ENCODE measurements around the gene MTHFD1L.
A peak's percentile ranks its signal among the peaks of the same experiment; 100 is the strongest.

MTHFD1L gene

DNA sequence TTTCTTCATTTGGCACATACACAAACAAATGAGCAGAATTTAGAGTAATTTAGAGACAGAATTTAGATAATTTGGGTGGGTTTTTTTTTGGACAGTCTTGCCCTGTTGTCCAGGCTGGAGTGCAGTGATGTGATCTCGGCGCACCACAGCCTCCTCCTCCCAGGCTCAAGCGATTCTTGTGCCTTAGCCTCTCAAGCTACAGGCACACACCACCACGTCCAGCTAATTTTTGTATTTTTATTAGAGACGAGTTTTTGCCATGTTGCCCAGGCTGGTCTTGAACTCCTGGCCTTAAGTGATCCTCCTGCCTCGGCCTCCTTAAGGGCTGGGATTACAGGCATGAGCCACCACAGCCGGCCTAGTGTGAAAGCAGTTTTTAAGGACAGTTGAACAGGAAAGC is 127.8 kb downstream of the MTHFD1L start:
- no peak for DNase-seq

DNA sequence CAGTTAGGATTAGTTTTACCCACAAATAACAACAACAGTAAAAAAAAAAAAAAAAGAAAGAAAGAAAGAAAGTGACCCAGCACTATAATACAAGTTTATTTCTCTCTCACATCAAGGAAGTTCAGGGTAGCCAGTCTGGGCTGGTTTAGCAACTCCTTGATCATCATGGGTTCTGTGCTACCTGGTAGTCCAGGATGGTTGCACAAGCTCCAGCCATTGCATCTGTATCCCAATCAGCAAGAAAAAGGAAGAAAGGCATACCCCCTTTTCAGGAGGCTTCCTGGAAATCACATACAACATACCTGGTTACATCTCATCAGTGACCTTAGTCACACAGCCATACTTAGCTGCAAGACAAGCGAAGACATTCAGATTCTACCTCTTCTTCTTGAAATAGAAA is 128.5 kb downstream of the MTHFD1L start:
- DNase-seq = no peak

DNA sequence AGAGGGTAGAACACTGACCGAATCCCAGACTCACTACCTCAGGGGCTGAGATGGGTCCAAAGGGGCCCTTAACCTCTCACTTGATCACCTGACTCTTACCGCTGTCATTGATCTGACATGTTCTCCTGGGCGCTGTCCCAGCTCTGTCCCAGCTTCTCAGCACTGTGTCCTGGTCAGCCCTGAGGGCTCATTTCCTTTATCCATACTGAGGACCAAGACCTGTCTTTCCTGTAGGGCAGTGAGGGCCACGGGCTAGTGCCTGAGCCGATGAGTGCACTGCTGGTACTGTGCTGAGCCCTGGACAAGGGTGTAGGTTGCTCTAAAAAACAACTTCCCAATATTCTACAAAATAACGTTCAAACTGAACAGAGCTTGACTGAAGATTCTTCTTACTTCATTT is 131.5 kb downstream of the MTHFD1L start:
- no peak for DNase-seq

DNA sequence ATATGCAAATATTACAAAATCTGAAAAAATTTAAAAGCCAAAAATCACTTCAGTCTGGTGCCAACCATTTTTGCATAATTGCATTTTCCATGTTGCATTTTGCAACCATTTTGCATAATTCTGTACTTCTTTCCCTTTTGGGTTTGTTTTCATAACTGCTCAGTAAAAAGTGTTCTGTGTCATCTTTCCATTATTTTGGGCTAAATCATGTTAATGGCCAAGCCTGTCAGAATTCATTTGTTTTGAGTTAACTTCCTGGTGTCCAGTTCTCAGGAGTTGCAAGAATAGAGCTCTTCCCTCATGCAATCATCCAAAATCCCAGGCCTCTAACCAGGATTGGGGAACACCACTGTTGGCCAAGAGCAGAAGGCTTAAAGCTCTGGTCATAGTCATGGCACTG is 133.6 kb downstream of the MTHFD1L start:
- DNase-seq = no peak

DNA sequence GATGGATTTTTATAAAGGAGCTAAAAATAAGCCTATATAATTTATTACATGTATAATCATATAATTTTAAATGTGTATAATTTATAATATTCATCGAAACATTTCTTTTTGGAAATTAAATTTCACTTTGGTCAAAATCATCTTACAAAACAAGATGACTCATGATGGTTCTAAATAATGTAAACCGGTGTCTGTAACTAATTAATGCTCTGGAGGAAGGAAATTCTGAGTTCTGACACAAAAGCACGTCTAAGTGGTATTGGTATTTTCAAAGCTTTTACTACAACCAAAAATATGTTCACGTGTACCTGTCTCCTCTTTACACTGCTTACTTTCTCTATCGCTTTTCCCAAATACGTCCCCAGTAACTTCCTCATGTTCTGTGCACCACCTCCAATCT is 134.1 kb downstream of the MTHFD1L start:
- no peak for DNase-seq

DNA sequence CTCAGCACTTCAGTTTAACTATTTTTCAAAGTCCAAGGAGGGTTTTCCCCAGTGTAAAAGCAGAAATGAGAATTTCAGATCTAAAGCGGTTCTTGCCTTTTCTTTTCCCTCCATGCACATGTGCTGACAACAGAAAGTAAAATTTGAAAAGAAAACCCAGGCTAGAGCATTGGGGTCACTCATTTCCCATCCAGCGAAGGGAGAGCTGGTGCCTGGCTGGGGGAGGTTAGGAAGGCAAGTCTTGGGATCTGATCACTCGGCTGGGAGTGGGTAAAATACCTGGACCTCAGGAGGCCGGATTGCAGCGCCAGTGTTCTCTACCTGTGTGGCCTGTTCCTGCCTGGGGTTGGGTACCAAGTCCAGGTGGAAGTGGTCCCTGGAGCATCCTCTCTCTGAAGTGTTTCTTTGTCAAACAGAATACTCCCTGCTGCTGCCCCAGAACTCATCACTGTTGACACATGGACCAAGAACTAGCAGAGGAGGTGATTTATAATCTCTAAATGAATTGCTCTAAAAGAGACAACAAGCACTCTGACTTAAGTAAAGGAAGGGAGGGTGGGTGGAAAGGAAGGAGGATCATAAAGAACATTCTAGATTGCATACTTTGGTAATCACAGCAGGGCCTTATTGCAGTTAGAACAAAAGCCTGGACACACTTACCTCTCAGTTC is 136.0 kb downstream of the MTHFD1L start:
- DNase-seq = no peak

DNA sequence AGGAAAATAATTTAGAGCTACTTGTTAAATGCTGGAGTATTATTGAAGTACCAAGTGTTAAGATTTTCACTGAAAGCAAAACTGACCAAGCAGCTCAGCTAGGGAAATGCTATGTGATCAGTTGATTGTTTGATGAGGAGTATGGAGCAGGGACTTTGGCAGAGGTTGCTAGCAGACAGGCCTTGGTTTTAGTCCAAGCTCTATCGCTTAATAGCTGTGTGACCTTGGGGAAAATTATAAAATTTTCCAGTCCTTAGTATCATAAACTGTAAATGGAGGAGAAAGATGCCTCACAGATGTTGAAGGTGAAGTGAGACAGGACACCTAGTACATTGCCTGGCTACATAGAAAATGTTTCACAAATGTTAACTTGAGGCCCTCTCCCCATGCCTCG is 136.6 kb downstream of the MTHFD1L start:
- no peak for DNase-seq

DNA sequence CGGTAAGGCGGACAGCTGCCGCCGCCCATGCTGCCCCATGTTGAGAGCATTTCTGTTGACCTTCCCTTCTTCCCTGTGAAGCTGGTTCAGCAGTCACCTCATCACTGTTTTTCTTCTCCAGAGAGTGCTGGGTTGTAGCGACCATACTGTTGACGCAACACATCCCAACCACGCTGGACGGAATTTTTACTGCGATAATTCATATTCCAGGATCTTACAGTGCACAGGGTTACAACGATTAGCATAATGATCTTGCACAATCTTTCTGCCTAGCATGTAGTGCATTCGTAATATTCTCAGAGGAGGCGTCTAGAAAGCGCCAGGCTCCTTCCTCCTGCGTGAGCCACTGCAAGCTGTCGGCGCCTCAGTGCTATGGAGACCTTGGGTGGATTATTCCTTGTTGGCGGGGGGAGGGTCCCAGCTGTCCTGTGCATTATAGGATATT is 137.0 kb downstream of the MTHFD1L start:
- DNase-seq = no peak

DNA sequence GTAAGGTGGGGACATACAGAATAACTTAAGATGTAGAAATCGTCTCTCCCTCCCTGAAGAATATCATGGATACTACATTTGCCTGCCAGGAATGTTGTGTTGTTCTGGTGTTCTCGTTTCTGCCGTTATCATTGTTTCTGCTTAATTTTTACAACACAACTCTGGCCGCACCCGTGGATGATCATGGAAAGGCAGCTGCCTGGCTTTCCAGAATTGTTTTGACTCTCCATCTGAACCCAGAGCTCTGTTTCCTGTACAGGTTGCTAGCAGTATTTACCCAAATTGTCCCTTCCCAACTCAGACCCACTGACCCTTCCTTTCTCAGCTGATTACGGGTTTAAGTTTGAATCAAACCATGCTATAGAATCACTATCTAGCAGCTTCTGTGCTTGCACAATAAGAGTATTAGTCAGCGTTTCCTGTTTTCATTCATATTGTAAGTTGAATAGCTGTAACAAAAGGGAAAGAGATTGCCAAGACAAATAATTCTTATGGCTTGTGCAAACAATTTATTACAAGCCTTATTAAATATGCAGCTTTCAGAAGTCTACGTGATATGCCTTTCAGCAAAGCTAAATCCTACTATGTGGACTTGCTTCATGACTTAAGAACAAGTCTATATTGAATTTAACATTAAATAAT is 139.0 kb downstream of the MTHFD1L start:
- DNase-seq = no peak

DNA sequence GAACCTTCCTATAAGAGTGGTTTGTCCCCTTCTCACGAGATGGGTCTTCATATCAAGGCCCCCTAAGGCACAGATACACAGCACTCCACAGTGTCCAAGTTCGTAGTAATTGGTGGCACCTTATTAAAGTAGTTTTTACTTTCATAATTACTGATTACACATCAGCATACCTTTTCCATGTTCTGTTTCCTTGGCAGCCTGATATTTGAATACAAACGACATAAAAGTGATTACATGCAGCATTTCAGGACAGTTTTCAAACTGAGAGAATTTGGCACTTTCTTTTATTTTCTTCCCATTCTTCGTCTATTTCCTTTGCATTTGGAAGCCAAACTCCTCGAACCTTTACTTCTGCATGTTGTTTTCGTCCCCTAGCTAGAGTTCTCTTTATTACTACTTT is 139.7 kb downstream of the MTHFD1L start:
- no peak for DNase-seq

DNA sequence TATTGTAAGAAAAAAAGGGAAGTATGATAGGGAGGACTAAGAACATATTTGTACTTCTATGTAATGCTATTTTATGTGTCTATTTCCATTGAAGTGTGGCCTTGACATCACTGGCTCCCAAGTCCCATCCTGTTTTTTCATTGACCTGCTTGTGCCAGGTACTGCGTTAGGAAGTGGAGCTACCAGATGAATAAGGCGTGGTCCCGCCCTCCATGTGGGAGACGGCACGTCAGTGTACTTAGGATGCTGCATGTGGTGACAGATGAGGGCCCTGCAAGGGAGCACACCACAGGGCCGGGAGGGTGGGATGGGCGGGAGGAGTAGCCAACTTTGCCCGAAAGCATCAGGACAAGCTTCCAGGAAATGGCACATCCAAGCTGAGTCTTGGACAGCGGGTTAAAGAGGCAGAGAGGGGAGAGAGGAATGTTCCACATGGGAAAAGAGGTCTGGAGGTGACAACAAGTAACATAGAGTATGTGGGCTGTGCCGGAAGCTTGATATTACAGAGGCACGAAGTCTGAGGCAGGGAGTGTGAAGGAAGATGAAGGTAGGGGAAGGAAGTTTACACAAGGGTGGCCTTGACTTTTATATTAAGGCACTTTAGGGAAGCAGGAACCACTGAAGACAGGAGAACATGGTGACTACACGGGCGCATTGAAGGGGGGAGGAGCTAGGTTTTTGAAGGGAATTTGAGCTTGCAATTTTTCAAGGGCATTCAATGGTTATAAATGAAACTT is 140.6 kb downstream of the MTHFD1L start:
- no peak for DNase-seq

DNA sequence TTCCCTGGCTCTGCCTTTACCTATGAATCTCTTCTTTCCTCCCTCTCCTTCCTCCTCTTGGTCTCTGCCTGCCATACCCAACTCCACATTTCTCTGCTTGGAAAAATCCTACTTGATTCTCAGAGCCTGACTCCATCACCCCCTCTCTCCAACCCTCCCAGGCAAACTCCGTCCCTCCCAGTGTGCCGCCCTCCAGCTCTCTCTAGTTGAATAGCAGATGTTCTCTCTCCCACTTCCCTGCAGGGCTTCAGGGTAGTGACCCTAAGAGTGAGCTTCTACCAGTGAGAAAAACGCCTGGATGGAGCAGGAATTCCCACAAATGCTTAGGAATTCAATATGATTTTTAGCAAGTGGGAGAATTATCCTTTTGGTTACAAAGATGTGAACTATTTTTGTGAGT is 141.6 kb downstream of the MTHFD1L start:
- DNase-seq = no peak

DNA sequence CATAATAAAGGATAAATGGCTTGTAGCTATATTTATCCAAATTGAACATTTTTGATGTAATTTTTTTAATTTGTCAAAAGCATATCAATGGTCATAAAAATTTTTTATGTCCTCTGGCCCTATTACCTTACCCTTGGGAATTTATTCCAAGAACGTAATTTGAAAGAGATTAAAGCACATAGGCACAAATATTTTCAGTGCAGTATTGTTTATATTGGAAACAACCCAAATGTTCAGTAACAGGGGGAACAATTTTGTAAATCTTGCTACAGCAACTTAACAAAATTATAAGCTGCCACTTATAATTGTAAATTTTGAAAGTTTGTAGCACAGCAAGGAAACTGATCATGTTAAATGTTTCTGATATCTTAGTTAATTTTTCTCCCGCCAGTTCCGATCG is 142.4 kb downstream of the MTHFD1L start:
- no peak for DNase-seq

DNA sequence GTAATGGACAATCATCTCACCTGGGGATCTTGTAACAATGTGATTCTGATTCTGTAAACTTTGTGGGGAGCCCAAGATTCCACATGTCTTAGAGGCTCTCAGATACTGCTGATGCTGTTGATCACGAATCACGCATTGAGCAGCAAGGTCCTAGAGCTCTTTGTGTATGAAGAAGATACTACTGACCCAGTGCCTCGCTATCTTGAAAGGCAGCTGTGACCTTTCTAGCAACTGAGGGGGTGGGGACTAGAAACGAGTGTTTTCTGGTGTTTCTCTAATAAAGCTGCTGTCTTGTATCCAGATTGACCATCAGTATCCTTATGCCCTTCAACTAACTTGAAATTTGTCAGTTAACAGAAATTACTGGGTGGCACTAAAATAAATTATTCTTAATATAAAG is 142.9 kb downstream of the MTHFD1L start:
- DNase-seq = no peak

DNA sequence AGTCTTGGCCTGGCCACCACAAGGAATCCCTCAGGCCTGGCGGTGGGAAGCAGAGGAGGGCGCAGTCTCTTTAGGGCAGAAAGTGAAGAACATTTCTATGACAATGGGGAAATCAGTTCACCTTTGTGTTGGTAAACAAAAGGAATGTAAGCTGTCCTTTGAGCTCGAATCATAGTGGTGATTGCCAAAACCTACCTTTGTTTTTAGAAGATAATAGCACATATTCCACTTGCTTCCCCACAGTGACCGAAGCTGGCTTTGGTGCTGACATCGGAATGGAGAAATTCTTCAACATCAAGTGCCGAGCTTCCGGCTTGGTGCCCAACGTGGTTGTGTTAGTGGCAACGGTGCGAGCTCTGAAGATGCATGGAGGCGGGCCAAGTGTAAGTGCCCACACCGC is 144.1 kb downstream of the MTHFD1L start:
- no peak for DNase-seq

DNA sequence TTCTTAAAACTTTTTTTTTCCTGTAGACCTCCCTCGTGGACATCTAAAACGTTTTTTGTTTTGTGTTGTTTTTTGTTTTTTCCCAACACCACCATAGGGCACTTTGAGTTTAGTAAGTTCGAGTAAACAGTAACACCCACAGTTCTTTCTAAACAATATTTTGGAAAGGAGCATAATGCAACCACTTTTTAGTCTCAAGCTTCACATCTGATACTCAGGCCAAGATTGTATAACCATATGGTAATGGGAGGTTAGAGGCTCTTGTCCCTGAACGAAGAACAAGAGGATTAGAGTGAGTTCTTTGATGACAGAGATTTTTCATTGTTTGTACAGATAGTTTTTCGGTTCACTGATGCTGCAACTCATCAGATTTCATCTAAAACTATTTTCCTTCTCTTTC is 144.6 kb downstream of the MTHFD1L start:
- DNase-seq = no peak

DNA sequence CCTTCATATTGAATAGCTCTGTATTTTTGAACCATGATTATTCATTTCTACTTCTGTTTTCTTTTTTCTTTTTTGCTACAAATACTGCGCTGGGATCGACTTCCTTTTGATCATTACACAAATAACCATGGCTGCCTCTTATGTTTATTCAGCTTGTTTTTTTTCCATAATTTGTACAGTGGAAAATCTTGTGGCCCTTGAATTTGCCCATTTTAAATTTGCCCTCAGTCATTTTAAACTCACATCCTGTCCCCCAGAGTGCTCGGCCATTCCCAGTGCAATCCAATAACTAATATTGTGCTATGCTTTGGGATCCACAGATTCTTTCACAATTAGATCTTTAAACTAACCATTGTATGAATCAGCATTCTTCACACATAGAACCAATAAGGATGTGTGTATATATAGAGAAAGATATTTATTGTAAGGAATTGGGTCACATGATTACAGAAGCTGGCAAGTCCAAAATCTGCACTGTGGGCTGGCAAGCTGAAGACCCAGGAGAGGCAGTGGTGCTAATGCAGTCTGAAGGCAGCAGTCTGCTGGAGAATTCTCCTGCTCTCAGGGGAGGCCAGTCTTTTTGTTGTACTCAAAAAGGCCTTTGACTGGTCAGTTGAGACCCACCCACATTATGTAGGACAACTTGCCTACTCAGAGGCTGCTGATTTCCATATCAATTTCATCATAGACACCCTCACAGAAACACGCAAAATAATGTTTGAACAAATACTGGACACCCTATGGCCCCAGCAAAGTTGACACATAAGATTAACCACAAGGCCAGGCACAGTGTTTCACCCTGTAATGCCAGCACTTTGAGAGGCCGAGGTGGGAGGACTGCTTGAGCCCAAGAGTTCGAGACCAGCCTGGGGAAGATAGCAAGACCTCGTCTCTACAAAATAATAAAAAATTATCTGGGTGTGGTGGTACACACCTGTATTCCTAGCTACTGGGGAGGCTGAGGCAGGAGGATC is 147.1 kb downstream of the MTHFD1L start:
- no peak for DNase-seq

DNA sequence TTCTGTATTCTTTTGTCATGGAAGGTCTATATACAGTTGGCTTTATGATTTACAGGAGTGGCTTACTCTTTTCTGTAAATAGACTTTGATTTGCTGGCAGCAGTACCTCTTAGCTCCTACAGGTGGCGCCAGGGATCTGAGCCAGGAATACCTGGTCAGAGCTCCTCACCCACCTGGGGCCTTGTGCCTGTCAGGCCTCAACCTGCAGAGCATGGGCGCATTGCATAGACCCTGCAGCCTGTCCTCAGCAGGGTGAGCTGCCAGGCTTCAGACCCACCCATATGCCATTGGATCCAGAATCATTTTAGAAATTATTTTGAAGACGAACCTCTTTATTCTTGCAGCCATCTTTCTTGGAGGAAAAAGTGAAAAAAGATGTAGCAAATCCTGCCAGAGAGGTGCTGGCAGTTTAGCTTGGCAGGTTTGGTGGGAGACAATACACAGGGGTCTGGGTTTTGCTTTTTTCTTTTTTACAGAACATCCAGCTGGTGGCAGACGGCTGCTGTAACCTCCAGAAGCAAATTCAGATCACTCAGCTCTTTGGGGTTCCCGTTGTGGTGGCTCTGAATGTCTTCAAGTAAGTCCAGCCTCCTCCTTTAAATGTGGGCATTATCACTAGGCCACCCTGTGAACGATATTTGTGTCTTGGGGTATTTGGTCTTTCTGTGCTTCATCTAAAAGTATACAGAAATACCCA is 149.1 kb downstream of the MTHFD1L start:
- peak; percentile 64 to 67 for DNase-seq

DNA sequence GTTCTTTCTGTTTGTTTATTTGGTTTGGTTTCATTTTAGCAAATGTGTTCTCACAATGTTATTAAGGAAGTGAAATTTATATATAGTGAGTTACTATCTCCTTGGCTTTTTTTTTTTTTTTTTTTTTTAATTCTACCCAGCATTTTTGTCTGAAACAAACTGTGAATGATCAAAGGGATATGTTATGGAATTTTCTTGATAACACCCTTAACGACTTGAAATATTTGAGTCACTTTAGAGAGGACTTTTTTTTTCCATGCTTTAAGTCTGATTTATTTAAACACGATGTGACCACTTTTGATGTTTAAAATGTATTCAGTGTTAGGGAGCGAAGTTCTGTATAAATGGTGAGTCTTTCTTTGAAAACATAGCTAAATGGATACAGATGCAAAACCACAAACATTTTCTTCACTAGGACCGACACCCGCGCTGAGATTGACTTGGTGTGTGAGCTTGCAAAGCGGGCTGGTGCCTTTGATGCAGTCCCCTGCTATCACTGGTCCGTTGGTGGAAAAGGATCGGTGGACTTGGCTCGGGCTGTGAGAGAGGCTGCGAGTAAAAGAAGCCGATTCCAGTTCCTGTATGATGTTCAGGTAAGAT is 149.7 kb downstream of the MTHFD1L start:
- no peak for DNase-seq

DNA sequence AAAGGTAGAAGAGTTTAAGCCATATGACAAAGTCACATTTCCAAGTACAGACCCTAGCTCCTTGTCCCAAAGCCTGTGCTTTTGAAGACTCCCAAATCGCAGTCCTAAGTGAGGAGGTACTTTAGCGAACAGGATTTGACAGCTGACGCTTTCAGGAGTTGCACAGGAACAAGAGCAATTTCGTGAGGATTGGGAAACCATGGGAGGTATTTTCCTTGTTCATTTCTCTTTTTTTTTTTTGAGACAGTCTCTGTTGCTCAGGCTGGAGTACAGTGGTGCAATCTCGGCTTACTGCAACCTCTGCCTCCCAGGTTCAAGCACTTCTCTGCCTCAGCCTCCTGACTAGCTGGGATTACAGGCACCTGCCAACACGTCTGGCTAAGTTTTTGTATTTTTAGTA is 150.6 kb downstream of the MTHFD1L start:
- DNase-seq = no peak

DNA sequence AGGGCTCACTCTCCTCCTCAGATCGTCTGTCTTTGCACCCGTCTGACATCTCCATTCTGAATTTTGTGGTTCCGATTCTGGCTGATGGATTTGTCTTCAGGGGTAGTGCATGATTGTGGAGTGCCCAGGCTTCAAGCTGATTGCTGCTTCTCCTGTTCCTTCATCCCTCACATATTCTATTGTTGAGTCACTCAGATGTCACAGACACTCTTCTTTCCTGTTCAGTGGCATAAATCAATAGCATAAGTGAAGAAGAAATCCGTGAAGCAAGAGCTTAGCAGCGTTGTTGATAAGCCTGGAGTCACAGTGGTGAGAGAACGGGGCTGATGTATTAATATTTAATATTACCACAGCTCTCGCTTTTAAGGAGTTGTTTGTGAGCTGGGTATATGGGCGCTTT is 152.5 kb downstream of the MTHFD1L start:
- DNase-seq = no peak
